A549 (cell line): ENCODE data around the gene EGFLAM.

Experiments used
- CHD2 ChIP-seq: fragments of 150-350 bp; IDR thresholded peaks from 2 replicates; pipeline ENCODE4 v1.6.1; 2014; ENCODE audit warnings: low read length; ENCODE audit not compliant: partially characterized antibody
- CHD4 ChIP-seq: fragments of 200-600 bp; sonication (generic); IDR thresholded peaks from 2 replicates; pipeline ENCODE4 v1.6.1; 2016; ENCODE audit warnings: antibody characterized with exemption, mild to moderate bottlenecking, borderline replicate concordance
- CTCF ChIP-seq: fragments of >200 bp; sonication (Bioruptor Twin); formaldehyde crosslinking; IDR thresholded peaks from 3 replicates; pipeline ENCODE4 v1.5.1; 2016
- HOXB13 ChIP-seq: fragments of 250-450 bp; sonication (Bioruptor Pico); IDR thresholded peaks from 2 replicates; pipeline ENCODE4 v1.5.0; 2020; ENCODE audit warnings: low read depth, mild to moderate bottlenecking, moderate library complexity
- KDM5A ChIP-seq: fragments of 200-600 bp; sonication (generic); IDR thresholded peaks from 2 replicates; pipeline ENCODE4 v1.6.1; 2016; ENCODE audit warnings: antibody characterized with exemption, mild to moderate bottlenecking
- MAFK ChIP-seq: fragments of 450-650 bp; IDR thresholded peaks from 2 replicates; pipeline ENCODE4 v1.6.1; 2014; ENCODE audit not compliant: partially characterized antibody
- MAZ ChIP-seq: fragments of 150-350 bp; IDR thresholded peaks from 2 replicates; pipeline ENCODE4 v1.6.1; 2014; ENCODE audit warnings: antibody characterized with exemption, low read depth, low read length, borderline replicate concordance
- NFE2L2 ChIP-seq: fragments of 150-350 bp; conservative IDR thresholded peaks from 2 replicates; pipeline ENCODE4 v1.6.1; 2014; ENCODE audit warnings: low read length
- NR3C1 ChIP-seq: fragments of >200 bp; sonication (Bioruptor Twin); formaldehyde crosslinking; IDR thresholded peaks from 3 replicates; pipeline ENCODE4 v1.6.1; 2017
- POLR2A ChIP-seq: IDR thresholded peaks from 2 replicates; pipeline ENCODE4 v1.6.1; 2012; ENCODE audit warnings: mild to moderate bottlenecking, low read length
- RFX5 ChIP-seq: fragments of 450-650 bp; IDR thresholded peaks from 2 replicates; pipeline ENCODE4 v1.7.1; 2014; ENCODE audit warnings: antibody characterized with exemption, mild to moderate bottlenecking, moderate library complexity
- SREBF2 ChIP-seq: fragments of 450-650 bp; IDR thresholded peaks from 2 replicates; pipeline ENCODE4 v1.6.1; 2014; ENCODE audit warnings: mild to moderate bottlenecking, moderate library complexity
- ZSCAN20 ChIP-seq: fragments of 250-450 bp; sonication (Bioruptor Pico); IDR thresholded peaks from 2 replicates; pipeline ENCODE4 v1.8.0; 2022; ENCODE audit warnings: mild to moderate bottlenecking, moderate library complexity

GRCh38 chr5:38289457-38289856, 31.1 kb downstream of the EGFLAM start:
- TF ChIP-seq CTCF = no peak
- TF ChIP-seq SREBF2 = no peak
- TF ChIP-seq RFX5 = no peak
- TF ChIP-seq CHD2 = no peak
- TF ChIP-seq ZSCAN20 (CRISPR knock-in tag) = no peak
- no peak for TF ChIP-seq MAFK
- no peak for TF ChIP-seq NR3C1
- no peak for TF ChIP-seq POLR2A
- TF ChIP-seq MAZ = no peak
- TF ChIP-seq HOXB13 = no peak
- no peak for TF ChIP-seq CHD4
- no peak for TF ChIP-seq NFE2L2
- TF ChIP-seq KDM5A = no peak
